NCI-H1694 (cell line): ENCODE measurements around the gene SAPCD2.
"Not testable (repeated sequence)": the region's sequence is repeated elsewhere in the genome, so short reads cannot be mapped to it uniquely, and the experiment has no call there.

ENCODE experiments used
- DNase-seq: peaks from one replicate; lab custom pipeline; 2025; lab: John Stamatoyannopoulos, UW

The SAPCD2 gene

GRCh38 chr9:137070201-137070905 is at the start of gene SAPCD2:
SAPCD2 (minus strand) TSS chr9:137070557; CDS start chr9:137070460, 97 bp downstream.
- peak; percentile 78 for DNase-seq

- not testable (repeated sequence) for DNase-seq
These were observed 47.8 kb upstream of the SAPCD2 start for GRCh38 chr9:137118092-137118603.

- DNase-seq: no peak
These were observed 46.9 kb upstream of the SAPCD2 start for GRCh38 chr9:137117269-137117731.

DNA sequence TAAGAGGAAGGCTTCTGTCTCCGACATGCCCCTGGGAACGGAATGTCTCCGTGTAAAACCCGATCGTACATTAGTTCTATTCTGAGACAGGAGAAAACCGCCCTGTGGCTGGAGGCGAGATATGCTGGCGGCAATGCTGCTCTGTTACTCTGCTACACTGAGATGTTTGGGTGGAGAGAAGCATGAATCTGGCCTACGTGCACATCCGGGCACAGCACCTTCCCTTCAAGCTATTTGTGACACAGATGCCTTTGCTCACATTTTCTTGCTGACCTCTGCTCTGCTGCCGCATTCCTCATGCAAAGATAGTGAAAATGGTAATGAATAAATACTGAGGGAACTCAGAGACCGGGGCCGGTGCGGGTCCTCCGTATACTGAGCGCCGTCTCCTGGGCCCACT is 46.4 kb upstream of the SAPCD2 start:
- DNase-seq: no peak

GRCh38 chr9:137116027-137116507 is 45.7 kb upstream of the SAPCD2 start:
- no peak for DNase-seq

GRCh38 chr9:137115394-137116026 is 45.2 kb upstream of the SAPCD2 start:
- DNase-seq: no peak

- no peak for DNase-seq
These were observed 44.4 kb upstream of the SAPCD2 start, which contains the start of gene DPP7 for GRCh38 chr9:137114613-137115393. DPP7 (minus strand) TSS chr9:137114733; CDS start chr9:137114713, 20 bp downstream.

DNA sequence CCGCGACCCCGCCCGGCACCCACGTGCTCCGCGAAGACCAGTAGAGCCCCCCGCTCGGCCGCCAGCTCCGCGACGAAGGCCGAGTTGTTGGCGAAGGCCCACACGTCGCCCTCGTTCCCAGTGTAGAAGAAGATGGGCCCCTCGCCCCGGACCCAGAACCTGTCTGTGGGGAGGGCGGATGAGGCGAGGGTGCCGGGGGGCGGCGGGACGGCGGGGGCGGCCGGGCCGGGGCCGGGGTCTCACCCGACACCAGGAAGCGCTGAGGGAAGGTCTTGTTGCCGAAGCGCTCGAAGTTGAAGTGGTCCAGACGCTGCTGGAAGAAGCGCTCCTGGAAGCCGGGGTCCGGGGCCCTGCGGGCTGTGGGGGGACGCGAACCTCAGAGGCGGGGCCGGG is 43.9 kb upstream of the SAPCD2 start:
- no peak for DNase-seq

GRCh38 chr9:137113385-137114159 is 43.2 kb upstream of the SAPCD2 start:
- no peak for DNase-seq

- DNase-seq: no peak
These were observed 42.4 kb upstream of the SAPCD2 start for GRCh38 chr9:137112564-137113384.

- no peak for DNase-seq
These were observed 41.6 kb upstream of the SAPCD2 start for GRCh38 chr9:137111788-137112563.

DNA sequence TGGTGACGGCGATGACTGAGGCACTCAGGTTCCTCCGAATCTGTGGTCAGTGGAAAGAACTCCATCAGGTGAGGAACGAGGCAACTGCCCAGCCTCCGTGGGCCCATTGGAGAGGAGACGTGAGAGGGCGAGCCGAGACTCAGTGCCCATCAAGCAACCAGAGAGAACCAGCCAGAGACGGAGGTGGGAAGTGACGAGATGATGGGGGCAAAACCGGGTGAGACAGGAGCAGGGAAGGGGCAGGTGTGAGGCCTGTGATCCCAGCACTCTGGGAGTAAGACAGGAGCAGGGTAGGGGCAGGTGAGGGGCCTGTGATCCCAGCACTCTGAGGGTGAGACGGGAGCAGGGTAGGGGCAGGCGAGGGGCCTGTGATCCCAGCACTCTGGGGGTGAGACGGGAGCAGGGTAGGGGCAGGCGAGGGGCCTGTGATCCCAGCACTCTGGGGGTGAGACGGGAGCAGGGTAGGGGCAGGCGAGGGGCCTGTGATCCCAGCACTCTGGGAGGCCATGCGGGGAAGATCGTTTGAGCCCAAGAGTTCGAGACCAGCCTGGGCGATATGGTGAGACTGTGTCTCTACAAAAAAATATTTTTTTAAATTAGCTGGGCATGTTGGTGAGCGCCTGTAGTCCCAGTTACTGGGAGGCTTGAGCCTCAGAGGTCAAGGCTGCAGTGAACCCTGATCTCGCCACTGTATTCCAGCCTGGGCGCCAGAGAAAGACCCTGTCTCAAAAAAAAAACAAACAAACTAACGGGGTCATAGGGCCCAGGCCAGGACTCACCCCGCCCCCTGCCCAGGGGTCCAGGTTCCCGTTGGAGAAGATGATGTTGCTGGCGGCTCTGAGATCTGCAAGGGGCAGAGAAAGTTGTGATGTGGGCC is 40.8 kb upstream of the SAPCD2 start:
- no peak for DNase-seq

GRCh38 chr9:137110147-137110910 is 40.0 kb upstream of the SAPCD2 start:
- DNase-seq: no peak

DNA sequence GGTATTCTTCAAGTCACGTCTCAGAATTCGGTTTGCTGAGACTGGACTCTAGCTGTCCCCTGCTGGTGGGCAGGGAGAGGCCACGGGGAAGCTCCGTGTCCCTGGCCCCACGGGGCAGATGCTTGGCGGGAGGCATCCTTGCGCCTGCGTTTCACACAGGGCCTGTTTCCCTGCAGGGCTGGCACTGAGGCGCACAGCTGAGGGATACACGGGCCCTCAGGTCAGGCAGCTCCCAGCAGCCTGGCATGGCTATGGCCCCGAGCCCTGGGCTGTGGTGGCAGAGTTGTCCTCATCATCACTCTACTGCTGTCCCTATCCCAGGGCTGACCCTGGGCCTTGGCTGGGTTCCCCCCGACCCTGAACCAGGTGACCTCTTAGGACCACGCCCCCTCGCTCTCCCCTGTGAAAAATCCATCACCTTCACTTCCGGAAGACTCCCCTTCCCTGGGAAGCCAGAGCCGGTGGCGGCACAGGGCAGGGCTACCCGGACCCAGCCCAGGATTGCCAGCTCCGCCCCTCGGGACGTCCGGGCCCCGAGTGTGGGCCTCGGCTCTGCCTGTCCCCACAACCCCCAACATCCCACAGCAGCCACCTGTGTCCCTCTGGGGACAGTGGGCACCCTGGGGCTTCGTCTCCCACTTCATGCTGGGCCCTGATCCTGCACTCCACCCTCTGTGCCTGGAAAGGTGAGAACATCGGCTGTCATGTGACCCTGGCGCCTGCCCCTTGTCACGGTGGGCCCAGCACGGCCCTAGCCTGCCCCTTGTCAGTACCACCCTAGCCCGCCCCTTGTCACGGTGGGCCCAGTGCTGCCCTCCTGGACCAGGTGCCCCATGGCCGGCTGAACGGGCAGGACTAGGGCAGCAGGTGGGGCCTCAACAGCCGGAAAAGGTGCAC is 39.1 kb upstream of the SAPCD2 start:
- no peak for DNase-seq

- DNase-seq: no peak
These were observed 38.4 kb upstream of the SAPCD2 start for GRCh38 chr9:137108608-137109249.

- no peak for DNase-seq
These were observed 37.6 kb upstream of the SAPCD2 start for GRCh38 chr9:137107982-137108381.
